Measurements from ENCODE around the gene APOBEC2.

The APOBEC2 gene

GRCh38 chr6:41062056-41062455 lies 9.1 kb downstream of the APOBEC2 start:
- DNase-seq: no peak

- DNase-seq: no peak
Measured at GRCh38 chr6:41063884-41064285, 10.9 kb downstream of the APOBEC2 start.

- DNase-seq: no peak
Measured at GRCh38 chr6:41064841-41065240, 11.8 kb downstream of the APOBEC2 start.

GRCh38 chr6:41065550-41066026 lies 12.6 kb downstream of the APOBEC2 start:
- DNase-seq: no peak

GRCh38 chr6:41066867-41067304 lies 13.9 kb downstream of the APOBEC2 start:
- peak; percentile 53 for DNase-seq

GRCh38 chr6:41071501-41071922 lies 18.5 kb downstream of the APOBEC2 start:
- DNase-seq: peak; percentile 69

GRCh38 chr6:41071923-41072835 lies 19.2 kb downstream of the APOBEC2 start, which contains the start of gene OARD1:
Gene OARD1, minus strand, starts transcription at chr6:41072356. Its CDS starts 722 bp downstream, at chr6:41071634.
- peak; percentile 100 for DNase-seq

- peak; percentile 100 for DNase-seq
Measured at GRCh38 chr6:41072836-41073202, 19.8 kb downstream of the APOBEC2 start, which contains the start of gene NFYA. Gene NFYA, plus strand, starts transcription at chr6:41072974. Its CDS starts 6,116 bp downstream, at chr6:41079090.

GRCh38 chr6:41073203-41073967 lies 20.4 kb downstream of the APOBEC2 start:
- peak; percentile 50 for DNase-seq

GRCh38 chr6:41073968-41074691 lies 21.1 kb downstream of the APOBEC2 start:
- no peak for DNase-seq

- no peak for DNase-seq
Measured at GRCh38 chr6:41074692-41075436, 21.9 kb downstream of the APOBEC2 start.

- no peak for DNase-seq
Measured at GRCh38 chr6:41075651-41076626, 22.9 kb downstream of the APOBEC2 start.

GRCh38 chr6:41077536-41077935 lies 24.5 kb downstream of the APOBEC2 start:
- no peak for DNase-seq

- no peak for DNase-seq
Measured at GRCh38 chr6:41078101-41078500, 25.1 kb downstream of the APOBEC2 start.

- no peak for DNase-seq
Measured at GRCh38 chr6:41079080-41079479, 26.1 kb downstream of the APOBEC2 start.

GRCh38 chr6:41080621-41081020 lies 27.6 kb downstream of the APOBEC2 start:
- no peak for DNase-seq

GRCh38 chr6:41083072-41083471 lies 30.1 kb downstream of the APOBEC2 start:
- DNase-seq: no peak

- DNase-seq: no peak
Measured at GRCh38 chr6:41085182-41085581, 32.2 kb downstream of the APOBEC2 start.

GRCh38 chr6:41088451-41088850 lies 35.4 kb downstream of the APOBEC2 start:
- DNase-seq: no peak

GRCh38 chr6:41090841-41091761 lies 38.1 kb downstream of the APOBEC2 start:
- DNase-seq: no peak
